GM18507 (cell line): ENCODE data around the gene EOMES.
A peak's percentile ranks its signal among the peaks of the same experiment; 100 is the strongest.

Source experiments
- DNase-seq: peaks from one replicate; pipeline ENCODE4 v3.0.0; 2011; ENCODE audit warnings: low read depth; ENCODE audit not compliant: insufficient read length; ENCODE audit errors: extremely low spot score
- FAIRE-seq: peaks from 2 replicates; lab custom pipeline; 2011; peaks lifted over from hg19 to GRCh38; lab: Jason Lieb, UNC

The EOMES gene

DNA sequence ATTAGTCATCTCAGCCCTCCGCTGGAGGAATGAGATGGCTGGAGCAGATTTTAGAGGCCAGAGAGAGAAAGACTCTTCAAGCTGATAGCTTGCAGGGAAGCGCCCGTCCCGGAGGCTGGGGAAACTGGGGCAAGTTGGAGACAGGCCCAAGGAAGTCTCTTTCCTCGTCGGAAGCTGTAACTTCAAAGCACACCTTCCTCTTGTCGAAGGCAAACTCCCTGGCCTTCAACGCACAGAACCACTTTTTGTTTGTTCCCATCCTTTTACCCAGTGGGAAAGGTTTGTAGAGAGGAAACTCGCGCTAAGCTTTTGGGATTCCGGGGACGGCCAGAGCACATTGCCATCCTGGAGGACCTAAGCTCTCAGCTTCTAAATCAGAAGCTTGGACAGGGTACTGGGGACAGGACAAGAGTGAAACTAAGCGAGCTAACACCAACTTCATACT, 900 bp upstream of the EOMES start:
- DNase-seq (no peak), FAIRE-seq (no peak)

DNA sequence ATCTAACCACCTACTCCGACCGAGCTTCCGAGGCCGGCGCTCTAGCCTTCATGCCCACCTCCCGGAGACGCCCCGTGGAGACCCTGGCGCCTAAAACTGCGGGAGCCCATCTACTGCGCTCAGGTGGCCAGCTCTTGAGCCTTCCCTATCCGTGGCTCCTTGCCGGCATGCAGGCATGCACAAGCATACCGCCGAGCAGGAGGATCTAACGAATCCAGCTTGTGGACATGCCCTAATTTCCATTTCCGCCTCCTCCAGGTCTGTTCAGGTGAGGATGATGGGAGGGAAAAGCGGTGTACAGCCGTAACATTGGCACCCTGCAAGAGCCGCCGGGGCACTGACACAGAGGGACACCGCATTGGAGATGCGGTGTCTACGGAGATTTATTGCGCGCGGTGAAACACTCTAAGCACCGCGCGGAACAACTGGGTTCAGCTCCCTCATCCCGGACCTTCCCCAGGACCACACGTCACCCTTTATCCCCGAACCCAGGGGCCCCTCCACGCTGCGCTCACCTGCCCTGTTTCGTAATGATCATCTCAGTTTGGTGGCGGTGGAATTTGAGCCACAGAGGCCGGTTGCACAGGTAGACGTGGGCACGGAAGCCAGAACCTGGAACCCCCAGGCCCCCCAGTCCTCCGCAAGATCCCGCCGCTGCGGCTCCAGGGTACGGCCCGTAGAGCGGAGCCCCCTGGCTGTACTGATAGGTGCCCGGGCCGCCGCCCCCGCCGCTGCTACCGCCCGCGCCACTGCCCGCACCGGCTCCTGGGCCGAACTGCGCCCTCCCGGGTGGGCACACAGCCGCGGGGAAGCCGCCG, 1.0 kb downstream of the EOMES start:
- DNase-seq (no peak), FAIRE-seq (no peak)

DNA sequence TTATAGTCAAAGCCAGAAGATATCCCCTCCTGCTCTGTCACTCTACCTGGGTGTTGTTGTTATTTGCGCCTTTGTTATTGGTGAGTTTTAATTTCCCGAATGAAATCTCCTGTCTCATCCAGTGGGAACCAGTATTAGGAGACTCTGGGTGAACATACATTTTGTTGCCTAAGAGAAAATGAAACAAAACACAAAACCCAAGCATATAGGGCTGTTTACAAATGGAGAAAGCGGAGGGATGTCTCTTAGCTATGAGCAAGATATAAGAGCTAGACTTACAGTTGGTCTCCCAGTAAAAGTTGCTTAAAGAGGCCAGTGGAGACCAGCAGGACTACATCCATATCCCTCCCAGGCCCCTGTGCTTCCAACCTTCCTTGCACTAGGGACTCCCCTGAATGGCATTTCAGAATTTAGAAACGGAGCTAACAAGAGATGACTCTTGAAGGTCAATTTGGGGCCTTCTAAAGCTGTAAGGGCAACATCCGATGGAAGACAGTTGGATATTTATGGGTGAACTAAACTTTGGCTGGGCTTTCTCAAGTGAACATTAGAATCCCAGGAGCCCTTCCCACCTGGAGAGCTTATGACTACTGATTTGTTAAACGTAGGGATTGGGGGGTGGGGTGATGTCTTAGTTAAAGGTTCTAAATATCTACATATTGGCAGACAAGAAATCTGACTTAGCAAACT, 2.7 kb downstream of the EOMES start:
- no peak for DNase-seq
- no peak for FAIRE-seq

DNA sequence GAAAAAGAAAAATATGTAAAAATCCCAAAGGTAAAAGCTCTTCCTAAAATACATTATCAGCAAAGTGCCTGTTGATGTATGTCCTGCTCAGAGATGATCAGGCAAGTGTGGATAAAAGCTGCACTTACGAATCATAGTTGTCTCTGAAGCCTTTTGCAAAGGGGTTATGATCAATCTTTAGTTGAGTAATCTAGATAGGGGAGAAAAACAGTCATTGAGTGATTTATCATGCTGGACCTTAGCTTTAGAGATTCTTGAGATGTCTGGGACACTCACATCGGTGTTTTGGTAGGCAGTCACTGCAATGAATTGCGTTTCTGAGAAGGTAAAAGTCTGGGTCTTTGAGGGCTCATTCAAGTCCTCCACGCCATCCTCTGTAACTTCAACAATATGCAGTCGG, 3.7 kb downstream of the EOMES start:
- DNase-seq (no peak), FAIRE-seq (no peak)

DNA sequence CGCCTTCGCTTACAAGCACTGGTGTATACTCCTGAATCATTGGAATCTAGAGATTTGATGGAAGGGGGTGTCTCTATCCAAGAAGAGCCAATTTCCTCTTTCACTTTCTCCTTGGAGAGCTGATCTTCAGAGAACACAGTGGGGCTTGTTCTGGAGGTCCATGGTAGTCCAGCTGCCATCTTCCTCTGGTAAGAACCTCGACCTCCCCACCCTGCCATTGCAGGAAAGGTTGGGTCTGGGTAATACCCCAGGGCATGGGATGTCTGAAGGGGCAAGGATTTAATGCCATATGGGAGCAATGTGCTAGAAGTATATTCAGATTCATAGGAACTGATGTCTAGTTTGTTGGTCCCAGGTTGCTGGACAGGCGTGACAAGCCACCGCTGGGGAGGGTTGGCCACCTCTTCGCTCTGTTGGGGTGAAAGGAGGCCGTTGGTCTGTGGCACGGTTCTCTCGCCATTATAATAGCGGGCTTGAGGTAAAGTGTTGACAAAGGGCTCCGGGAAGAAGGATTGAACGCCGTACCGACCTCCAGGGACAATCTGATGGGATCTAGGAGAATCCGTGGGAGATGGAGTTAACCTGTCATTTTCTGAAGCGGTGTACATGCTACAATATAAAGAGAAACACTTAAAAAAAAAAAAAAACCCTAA, 4.8 kb downstream of the EOMES start:
- DNase-seq (no peak), FAIRE-seq (no peak)

DNA sequence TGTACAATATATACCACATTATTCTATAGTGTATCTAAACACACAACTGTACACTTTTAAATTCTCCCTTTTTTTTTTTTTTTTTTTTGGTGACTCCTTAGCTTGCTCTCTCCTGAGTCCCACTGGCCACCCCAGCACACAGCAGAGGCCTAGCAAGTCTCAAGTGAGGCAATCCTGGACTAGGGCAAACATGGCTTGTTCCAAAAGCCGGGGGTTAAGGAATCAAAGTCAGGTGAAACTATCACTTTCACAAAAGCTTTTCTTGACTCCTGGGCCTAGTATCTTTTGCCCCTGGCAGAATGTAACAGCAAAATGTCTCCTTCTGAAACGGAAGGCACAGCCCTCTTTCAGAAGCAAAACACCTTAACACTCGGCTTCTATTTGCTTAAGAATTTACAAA, 5.8 kb downstream of the EOMES start:
- FAIRE-seq (no peak), DNase-seq (no peak)

DNA sequence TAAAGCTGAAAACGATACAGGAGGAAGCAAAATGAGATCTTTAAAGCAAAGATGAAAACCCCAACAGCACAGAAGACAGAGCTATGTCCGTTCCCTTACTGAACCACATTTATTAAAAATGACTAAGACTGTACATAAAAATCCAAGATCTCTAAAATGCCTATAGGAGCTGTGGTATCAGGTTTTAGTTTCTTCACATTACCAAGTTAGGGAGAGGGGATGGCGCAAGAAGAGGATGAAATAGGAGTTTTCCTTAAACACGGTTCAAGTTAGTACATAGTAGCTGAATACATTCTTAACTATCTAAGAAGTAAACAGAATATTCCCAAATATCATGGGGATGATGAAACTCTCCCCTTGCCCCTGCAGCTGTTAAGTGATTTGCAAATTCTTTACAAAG, 6.3 kb downstream of the EOMES start:
- FAIRE-seq (no peak), DNase-seq (no peak)

DNA sequence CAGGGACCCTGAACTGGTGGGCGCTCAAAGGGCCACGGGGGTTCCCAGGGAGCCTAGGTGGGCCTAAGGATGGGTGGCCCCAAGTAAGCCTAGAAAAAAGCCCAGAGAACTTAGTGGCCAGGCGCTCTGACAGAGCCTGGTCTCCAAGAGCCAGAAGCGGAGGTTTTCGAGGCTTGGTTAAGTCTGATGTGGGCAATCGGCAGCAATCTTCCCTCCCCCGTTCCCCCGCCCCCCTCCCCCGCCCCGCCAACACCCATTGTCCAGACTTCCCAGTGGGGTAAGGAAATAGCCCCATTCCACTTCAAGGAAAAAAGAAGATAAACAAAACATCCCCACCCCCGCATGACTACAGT, 6.7 kb downstream of the EOMES start:
- DNase-seq (no peak), FAIRE-seq (no peak)

DNA sequence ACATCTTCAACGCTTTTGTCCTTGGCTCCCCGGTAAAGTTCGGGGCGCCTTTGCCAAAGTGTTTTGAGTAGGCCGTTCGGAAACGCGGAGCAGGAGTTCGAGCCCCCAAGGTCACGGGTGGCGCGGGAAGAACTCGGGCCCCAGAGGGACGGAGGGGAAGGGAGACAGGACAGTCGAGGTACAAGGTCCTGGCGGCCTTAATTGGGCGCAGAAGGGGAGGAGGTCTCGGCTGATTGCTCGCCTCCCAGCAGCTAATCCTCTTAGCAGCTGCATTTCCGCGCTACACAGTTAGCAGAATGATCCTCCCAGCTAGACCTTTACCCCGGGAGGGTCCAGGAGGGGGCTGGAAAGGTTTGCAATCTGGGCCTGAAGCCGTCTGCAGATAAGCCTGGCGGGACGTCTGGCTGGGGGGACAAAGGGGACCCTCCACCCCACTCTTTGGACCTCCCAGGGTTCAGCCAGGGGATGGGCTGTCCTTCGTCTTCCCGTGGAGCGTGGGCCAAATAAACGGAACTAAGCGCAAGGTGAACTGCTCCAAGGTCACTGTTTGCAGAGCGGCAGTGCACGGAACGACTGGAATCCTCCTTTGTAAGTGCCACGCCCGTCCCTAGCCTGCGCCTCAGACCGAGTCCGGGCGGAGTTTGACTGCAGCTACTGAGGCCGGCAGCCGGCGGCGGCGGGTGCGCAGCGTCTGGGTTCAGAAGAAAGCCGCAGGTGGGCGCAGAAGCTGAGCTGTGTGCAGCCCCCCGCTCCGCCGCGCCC, 7.2 kb downstream of the EOMES start:
- DNase-seq (no peak), FAIRE-seq (no peak)

DNA sequence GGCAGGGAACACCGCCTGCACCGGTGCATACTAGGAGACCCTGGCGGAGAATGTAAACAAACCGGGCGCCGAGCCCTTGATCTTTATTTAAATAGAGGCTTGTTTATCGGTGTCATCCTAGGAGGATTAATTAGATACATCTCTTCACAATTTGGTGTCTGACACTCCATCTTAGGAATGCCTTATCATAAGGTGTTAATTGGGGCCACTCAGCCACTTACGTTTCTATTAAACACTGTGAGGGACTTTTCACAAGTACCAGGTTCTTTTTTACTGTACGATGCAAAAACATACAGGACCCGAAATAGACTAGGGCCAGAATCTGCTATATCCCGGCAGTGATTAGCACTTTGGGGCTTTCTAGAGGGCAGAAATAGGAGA, 8.0 kb downstream of the EOMES start:
- FAIRE-seq, result no peak
- DNase-seq, result no peak

DNA sequence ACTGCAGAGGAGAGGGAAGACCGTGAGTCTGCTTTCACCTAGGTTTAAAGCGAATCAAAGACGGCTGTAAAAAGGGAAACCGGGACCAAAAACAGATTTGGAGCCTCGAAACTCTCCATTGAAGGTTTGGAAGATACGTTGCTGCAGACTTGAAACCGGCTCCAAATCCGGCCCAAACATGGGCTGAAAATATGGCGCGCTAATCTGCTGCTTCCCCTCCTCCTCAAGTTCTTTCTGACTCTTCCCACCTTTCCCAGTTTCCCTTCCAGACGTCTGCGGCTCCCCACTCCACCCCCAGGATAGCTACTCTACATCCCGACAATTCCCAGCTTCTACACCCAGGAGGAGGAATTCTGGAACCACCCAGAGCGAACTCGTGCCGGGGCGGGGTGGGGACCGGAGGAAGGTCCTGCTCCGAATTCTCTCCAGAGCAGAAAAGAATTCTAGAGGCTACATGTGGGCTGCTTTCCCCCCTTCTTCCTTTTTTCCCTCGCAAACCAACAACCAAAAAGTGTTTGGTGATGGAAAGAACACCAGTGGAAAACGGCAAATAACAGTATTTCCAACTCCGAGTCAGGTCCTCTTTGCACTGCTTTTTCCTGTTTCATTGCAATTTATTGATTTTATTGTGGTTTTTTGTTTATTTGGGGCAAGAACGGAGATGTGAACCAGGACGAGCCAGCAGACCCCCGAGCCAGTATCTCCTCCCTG, 8.5 kb downstream of the EOMES start:
- FAIRE-seq, result no peak
- DNase-seq, result no peak

DNA sequence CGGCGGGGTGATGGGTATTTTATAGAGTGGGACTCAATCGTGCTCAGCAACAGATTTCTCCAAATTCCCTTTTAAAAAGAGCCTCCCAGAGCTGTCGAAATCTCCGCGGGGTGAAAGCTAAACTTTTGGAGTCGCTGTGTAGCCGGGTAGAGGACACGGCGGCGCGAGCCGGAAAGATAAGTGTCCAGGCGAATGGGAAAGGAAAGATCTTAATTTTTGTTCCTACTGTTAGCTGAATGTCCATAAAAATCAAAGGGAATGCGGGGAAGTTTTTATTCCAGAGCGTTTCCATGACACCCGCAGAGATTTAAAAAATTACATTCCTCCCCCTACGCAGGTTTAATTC, 9.1 kb downstream of the EOMES start:
- no peak for FAIRE-seq
- DNase-seq, result no peak

DNA sequence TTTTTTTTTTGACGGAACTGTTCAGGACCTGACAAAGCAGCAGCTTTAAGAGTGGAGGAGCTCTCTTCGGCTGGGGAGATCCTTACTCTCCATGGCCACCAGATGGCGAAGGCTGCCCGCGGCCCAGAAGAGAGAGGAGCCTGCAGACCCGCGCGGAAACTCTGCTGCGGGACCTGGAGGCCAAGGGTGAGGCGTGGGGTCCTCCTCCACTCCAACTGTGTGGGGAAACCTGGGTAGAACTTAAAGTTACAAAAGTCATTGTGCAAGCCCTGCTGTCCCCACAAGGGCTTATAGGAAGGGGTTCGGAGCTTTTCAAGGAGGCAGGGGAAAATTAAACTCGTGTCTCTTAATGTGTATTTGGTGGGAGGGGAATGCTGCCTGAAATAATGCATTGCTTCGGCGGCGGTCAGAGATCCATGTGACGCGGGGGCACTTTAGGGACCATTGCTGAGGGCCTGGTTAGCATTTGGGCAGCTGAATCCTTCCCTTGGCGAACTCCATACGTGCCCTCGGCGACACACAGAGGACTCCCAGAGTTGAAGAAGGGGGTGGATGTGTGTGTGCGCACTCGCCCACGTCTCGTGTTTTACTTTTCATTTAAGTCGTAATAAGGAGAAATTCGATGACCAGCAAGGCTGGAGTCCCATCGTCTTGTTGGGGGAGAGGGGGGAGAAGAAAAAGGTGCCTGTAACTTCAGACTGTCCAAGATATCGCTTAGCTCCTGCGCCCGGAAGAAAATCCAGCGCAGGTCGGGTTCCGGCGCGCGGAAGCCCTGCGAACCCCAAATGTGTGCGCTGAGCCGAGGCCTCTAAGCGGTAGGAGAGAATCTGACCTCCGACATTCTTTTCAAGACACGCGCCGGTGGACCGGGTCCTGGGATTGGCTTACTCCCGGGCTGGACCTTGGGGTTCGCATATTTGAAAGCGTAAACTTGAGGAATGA, 9.7 kb downstream of the EOMES start:
- DNase-seq (peak; percentile 69), FAIRE-seq (peak; percentile 51)

DNA sequence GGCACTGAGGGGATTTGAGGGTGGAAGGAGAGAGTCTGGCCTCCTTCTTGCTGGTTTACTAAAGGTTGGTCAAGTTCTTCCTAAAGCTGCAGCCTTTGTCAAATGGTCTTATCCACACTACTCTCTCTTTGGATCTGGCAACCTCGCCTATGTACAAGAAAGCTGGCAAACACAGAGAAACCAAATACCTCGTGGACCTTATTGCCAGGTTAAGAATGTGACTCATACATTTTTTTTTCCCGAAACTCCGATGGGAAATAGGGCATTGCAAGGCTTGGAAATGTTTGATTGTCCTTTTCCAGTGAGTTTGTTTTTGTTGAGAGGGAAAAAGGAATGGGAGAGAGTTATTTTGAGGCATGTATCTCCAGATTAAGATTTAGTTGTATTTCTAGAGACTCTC, 13.9 kb downstream of the EOMES start:
- FAIRE-seq, result no peak

DNA sequence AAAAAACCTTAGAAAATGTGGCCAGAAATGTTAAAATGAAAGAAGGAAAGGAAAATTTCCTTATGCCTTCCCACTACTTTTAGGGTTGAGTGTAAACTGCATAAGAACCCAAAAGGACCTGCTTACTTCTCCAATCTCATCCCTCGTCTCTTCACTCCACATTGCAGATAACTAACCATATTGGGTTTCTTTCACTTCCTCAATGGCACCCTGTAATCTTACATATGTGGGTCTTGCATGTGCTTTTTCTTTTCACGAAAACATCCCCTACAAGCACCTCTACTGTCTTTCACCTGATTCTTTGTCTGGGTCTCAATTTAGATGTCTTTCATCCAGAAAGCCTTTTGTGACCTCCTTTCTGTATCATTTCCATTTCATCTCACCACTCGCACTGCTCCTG, 23.1 kb downstream of the EOMES start:
- FAIRE-seq (no peak), DNase-seq (no peak)

More for the DNA sequence above, 13.9 kb downstream of the EOMES start:
- no peak for DNase-seq

DNA sequence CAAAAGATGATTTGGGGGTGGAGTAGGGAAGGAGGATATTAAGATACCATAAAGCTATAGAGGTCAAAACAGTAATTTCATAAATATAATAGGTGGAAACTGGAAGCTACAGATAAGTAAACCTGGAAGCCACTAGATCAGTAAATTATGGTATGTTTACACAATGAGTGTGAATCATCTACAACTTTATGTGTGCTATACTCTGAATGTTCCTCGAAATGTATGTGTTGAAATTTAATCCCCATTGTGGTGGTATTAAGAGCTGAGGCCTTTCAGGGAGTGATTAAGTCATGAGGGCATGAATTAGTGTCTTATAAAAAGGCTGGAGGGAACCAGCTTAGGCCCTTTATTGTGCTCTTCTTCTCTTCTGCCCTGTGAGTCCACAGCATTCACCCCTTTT, 25.2 kb downstream of the EOMES start:
- DNase-seq (no peak), FAIRE-seq (no peak)

DNA sequence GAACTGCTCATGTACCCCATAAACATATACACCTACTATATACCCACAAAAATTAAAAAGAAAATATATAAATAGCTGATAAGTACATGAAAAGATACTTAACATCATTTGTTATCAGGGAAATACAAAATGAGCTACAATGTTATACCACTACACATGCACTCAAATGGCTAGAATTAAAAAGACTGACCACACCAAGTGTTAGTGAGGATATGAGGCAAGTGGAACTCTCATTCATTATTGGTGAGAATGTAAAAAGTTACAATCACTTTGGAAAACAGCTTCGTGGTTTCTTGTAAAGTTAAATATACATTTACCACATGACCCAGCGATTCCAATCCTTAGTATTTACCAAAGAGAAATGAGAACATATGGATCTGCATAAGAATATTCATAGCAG, 26.5 kb downstream of the EOMES start:
- DNase-seq (no peak), FAIRE-seq (no peak)

DNA sequence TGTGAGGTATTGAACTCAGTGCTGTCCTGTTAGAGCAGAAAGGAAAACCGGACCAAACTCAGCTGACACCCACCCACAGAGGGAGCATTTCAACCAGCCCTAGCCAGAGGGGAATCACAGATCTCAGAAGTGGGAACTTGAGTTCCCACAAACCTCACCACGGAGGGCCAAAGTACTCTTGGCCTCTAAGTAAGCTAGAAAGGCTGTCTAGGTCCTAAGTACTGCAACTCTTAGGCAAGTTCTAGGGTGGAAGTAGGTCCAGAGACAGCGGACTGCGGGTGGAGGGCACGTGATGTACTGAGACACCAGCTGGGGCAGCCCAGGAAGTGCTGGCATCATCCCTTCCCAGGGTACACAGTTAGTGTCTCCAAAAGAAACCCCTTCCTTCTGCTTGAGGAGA, 34.1 kb downstream of the EOMES start:
- DNase-seq (no peak), FAIRE-seq (no peak)

DNA sequence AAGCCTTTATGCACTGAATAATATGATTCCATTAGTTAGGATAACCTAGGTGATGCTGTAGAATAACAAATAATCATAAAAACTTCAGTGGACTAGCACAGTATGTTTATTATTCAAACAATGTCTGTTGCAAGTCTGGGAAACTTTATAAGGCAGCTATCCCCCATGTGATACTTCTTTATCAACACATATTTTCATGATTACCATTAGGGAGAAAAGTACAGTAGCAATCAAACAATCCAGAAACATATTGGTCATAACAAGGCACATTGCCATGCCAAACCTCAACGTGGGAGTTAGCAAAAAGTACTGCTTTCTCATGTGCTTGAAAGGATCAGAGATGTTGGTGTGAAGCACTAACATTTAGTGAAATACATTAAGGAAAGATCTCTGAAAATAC, 35.5 kb downstream of the EOMES start:
- FAIRE-seq (no peak), DNase-seq (no peak)
